ENCODE results near the gene ZZZ3. TPM values are rescaled to one million over a fixed set of nuclear protein-coding genes. Genes with fewer than 3 reads are reported as not detected.
"Not testable (repeated sequence)": the region's sequence is repeated elsewhere in the genome, so short reads cannot be mapped to it uniquely, and the experiment has no call there.

ZZZ3 gene
- polyA plus RNA-seq (ENCODE audit: low read depth in 6 of 6): 10 to 100 TPM; 24.2 to 49.7 (median 36.8) TPM

- peaks cover 0 to 3% (median 0%) of the 10 kb centered on the region in 7 donors for H3K9me3 Mint-ChIP-seq
- peak within 1 kb of the TSS; percentile 97 to 99 (median 98) for H3K27ac Mint-ChIP-seq
- peak within 1 kb of the TSS; percentile 88 to 98 (median 94) for H3K4me3 Mint-ChIP-seq
- peak; percentile 92 for DNase-seq
- peaks cover 31 to 52% (median 37%) of the 10 kb centered on the region in 3 donors for H3K4me1 Mint-ChIP-seq
- peaks cover 0 to 8% of the 10 kb centered on the region in 2 donors for H3K36me3 Mint-ChIP-seq
- ATAC-seq (ENCODE audit: low read depth in 2 of 2): peak; percentile 70 to 71
- no peaks in the 10 kb centered on the region for H3K27me3 Mint-ChIP-seq
Observed at GRCh38 chr1:77682460-77683159, at the start of gene ZZZ3. TSS of gene ZZZ3 (minus strand) at chr1:77682658. CDS start at chr1:77633354, 49,304 bp downstream.

- H3K36me3 Mint-ChIP-seq: peaks cover 20 to 24% of the 10 kb centered on the region in 2 donors
- H3K27me3 Mint-ChIP-seq: no peaks in the 10 kb centered on the region
- H3K9me3 Mint-ChIP-seq: no peaks in the 10 kb centered on the region
- DNase-seq (no peak), ATAC-seq (ENCODE audit: low read depth in 2 of 2) (no peak)
- no peak overlapping the region for H3K4me3 Mint-ChIP-seq
- H3K4me1 Mint-ChIP-seq: no peaks in the 10 kb centered on the region
- H3K27ac Mint-ChIP-seq: peak overlapping the region in 3 of 6 donors; percentile 12 to 38 (median 29)
Observed at GRCh38 chr1:77732090-77732489, 49.6 kb upstream of the ZZZ3 start.

- DNase-seq (no peak), ATAC-seq (ENCODE audit: low read depth in 2 of 2) (no peak)
- no peaks in the 10 kb centered on the region for H3K9me3 Mint-ChIP-seq
- H3K27ac Mint-ChIP-seq: peak overlapping the region in 1 of 6 donors; percentile 69
- no peaks in the 10 kb centered on the region for H3K27me3 Mint-ChIP-seq
- peaks cover 28 to 52% of the 10 kb centered on the region in 2 donors for H3K36me3 Mint-ChIP-seq
- H3K4me3 Mint-ChIP-seq: no peak overlapping the region
- H3K4me1 Mint-ChIP-seq: no peaks in the 10 kb centered on the region
Observed at GRCh38 chr1:77725706-77726105, 43.2 kb upstream of the ZZZ3 start.

- DNase-seq (no peak), ATAC-seq (ENCODE audit: low read depth in 2 of 2) (no peak)
- Mint-ChIP-seq H3K27me3 (no peaks in the 10 kb centered on the region), H3K36me3 (peaks cover 29 to 41% of the 10 kb centered on the region in 2 donors), H3K9me3 (no peaks in the 10 kb centered on the region), H3K4me1 (no peaks in the 10 kb centered on the region), H3K4me3 (no peak overlapping the region), H3K27ac (no peak overlapping the region)
Observed at GRCh38 chr1:77718181-77718580, 35.7 kb upstream of the ZZZ3 start.

GRCh38 chr1:77716065-77716464 is 33.6 kb upstream of the ZZZ3 start:
- peaks cover 20% of the 10 kb centered on the region in 2 donors for H3K36me3 Mint-ChIP-seq

GRCh38 chr1:77709727-77710126 is 27.3 kb upstream of the ZZZ3 start:
- ATAC-seq (ENCODE audit: low read depth in 2 of 2): no peak
- Mint-ChIP-seq H3K27ac (peak overlapping the region in 2 of 6 donors; percentile 68 to 74), H3K36me3 (peaks cover 41 to 57% of the 10 kb centered on the region in 2 donors), H3K4me3 (peak overlapping the region in 1 of 8 donors; percentile 26), H3K9me3 (no peaks in the 10 kb centered on the region), H3K4me1 (no peaks in the 10 kb centered on the region), H3K27me3 (no peaks in the 10 kb centered on the region)
- DNase-seq: no peak

More at GRCh38 chr1:77716065-77716464, 33.6 kb upstream of the ZZZ3 start:
- Mint-ChIP-seq H3K27ac (no peak overlapping the region), H3K4me3 (no peak overlapping the region), H3K9me3 (no peaks in the 10 kb centered on the region), H3K4me1 (no peaks in the 10 kb centered on the region), H3K27me3 (no peaks in the 10 kb centered on the region)
- no peak for DNase-seq
- ATAC-seq (ENCODE audit: low read depth in 2 of 2): no peak

GRCh38 chr1:77706321-77706720 is 23.9 kb upstream of the ZZZ3 start:
- no peak for ATAC-seq (ENCODE audit: low read depth in 2 of 2)
- Mint-ChIP-seq H3K27me3 (no peaks in the 10 kb centered on the region), H3K4me3 (no peak overlapping the region), H3K9me3 (no peaks in the 10 kb centered on the region), H3K27ac (no peak overlapping the region), H3K36me3 (peaks cover 29 to 43% of the 10 kb centered on the region in 2 donors), H3K4me1 (no peaks in the 10 kb centered on the region)
- DNase-seq: no peak

GRCh38 chr1:77704736-77705135 is 22.3 kb upstream of the ZZZ3 start:
- H3K9me3 Mint-ChIP-seq: peaks cover 0 to under 1% (median 0%) of the 10 kb centered on the region in 7 donors
- peak overlapping the region in 2 of 6 donors; percentile 3 to 32 for H3K27ac Mint-ChIP-seq
- H3K4me1 Mint-ChIP-seq: no peaks in the 10 kb centered on the region
- DNase-seq (no peak), ATAC-seq (ENCODE audit: low read depth in 2 of 2) (no peak)
- no peak overlapping the region for H3K4me3 Mint-ChIP-seq
- H3K36me3 Mint-ChIP-seq: peaks cover 17 to 30% of the 10 kb centered on the region in 2 donors
- H3K27me3 Mint-ChIP-seq: no peaks in the 10 kb centered on the region

GRCh38 chr1:77699673-77700072 is 17.2 kb upstream of the ZZZ3 start:
- not testable (repeated sequence) for H3K27ac Mint-ChIP-seq; ATAC-seq (ENCODE audit: low read depth in 2 of 2); H3K4me1 Mint-ChIP-seq; H3K9me3 Mint-ChIP-seq; H3K36me3 Mint-ChIP-seq; DNase-seq; H3K27me3 Mint-ChIP-seq; H3K4me3 Mint-ChIP-seq

- Mint-ChIP-seq H3K27ac (peak overlapping the region in 1 of 6 donors; percentile 7), H3K36me3 (peaks cover 4 to 6% of the 10 kb centered on the region in 2 donors), H3K4me3 (no peak overlapping the region), H3K27me3 (no peaks in the 10 kb centered on the region), H3K9me3 (peaks cover 0 to 3% (median 0%) of the 10 kb centered on the region in 7 donors), H3K4me1 (no peaks in the 10 kb centered on the region)
- ATAC-seq (ENCODE audit: low read depth in 2 of 2) (no peak), DNase-seq (no peak)
Observed at GRCh38 chr1:77697441-77697840, 15.0 kb upstream of the ZZZ3 start.

GRCh38 chr1:77688939-77689338 is 6.5 kb upstream of the ZZZ3 start:
- H3K27me3 Mint-ChIP-seq: no peaks in the 10 kb centered on the region
- H3K36me3 Mint-ChIP-seq: no peaks in the 10 kb centered on the region
- H3K9me3 Mint-ChIP-seq: peaks cover 0 to 2% (median 0%) of the 10 kb centered on the region in 7 donors
- ATAC-seq (ENCODE audit: low read depth in 2 of 2) (no peak), DNase-seq (no peak)
- H3K27ac Mint-ChIP-seq: no peak overlapping the region
- H3K4me1 Mint-ChIP-seq: peaks cover 9 to 24% (median 11%) of the 10 kb centered on the region in 3 donors
- no peak overlapping the region for H3K4me3 Mint-ChIP-seq

- Mint-ChIP-seq H3K4me1 (peaks cover 16 to 27% (median 18%) of the 10 kb centered on the region in 3 donors), H3K27ac (peak overlapping the region in 2 of 6 donors; percentile 44 to 56), H3K9me3 (peaks cover 0 to 3% (median 0%) of the 10 kb centered on the region in 7 donors), H3K4me3 (peak overlapping the region in 6 of 8 donors; percentile 23 to 87 (median 74)), H3K36me3 (peaks cover 0 to 6% of the 10 kb centered on the region in 2 donors), H3K27me3 (no peaks in the 10 kb centered on the region)
- no peak for ATAC-seq (ENCODE audit: low read depth in 2 of 2)
- no peak for DNase-seq
Observed at GRCh38 chr1:77687519-77687906, 5.1 kb upstream of the ZZZ3 start.

GRCh38 chr1:77686796-77687518 is 4.5 kb upstream of the ZZZ3 start:
- ATAC-seq (ENCODE audit: low read depth in 2 of 2) (no peak), DNase-seq (no peak)
- Mint-ChIP-seq H3K4me1 (peaks cover 19 to 32% (median 20%) of the 10 kb centered on the region in 3 donors), H3K36me3 (peaks cover 0 to 8% of the 10 kb centered on the region in 2 donors), H3K4me3 (peak overlapping the region in 2 of 8 donors; percentile 54 to 80), H3K9me3 (peaks cover 0 to 3% (median 0%) of the 10 kb centered on the region in 7 donors), H3K27me3 (no peaks in the 10 kb centered on the region), H3K27ac (peak overlapping the region in 1 of 6 donors; percentile 44)

Data from naive B cell (primary cell).